Bladder microvascular endothelial cell (primary cell): Measurements from ENCODE around the gene BAG3. TPM values are rescaled to one million over a fixed set of nuclear protein-coding genes. Genes with fewer than 3 reads are reported as not detected.

ENCODE experiments used
- total RNA-seq: library from RNA; depleted of rRNA; stranded (reverse); fragments of >200 nt; gene quantifications from 2 replicates; pipeline ENCODE4 v1.2.3, GENCODE V29; 2014

BAG3 gene
- total RNA-seq, result 7.9 and 10.3 TPM in 2 replicates

GRCh38 chr10:119650692-119651513 lies at the start of gene BAG3:
BAG3 (plus strand) TSS chr10:119651380; CDS start chr10:119651676, 296 bp downstream.

DNA sequence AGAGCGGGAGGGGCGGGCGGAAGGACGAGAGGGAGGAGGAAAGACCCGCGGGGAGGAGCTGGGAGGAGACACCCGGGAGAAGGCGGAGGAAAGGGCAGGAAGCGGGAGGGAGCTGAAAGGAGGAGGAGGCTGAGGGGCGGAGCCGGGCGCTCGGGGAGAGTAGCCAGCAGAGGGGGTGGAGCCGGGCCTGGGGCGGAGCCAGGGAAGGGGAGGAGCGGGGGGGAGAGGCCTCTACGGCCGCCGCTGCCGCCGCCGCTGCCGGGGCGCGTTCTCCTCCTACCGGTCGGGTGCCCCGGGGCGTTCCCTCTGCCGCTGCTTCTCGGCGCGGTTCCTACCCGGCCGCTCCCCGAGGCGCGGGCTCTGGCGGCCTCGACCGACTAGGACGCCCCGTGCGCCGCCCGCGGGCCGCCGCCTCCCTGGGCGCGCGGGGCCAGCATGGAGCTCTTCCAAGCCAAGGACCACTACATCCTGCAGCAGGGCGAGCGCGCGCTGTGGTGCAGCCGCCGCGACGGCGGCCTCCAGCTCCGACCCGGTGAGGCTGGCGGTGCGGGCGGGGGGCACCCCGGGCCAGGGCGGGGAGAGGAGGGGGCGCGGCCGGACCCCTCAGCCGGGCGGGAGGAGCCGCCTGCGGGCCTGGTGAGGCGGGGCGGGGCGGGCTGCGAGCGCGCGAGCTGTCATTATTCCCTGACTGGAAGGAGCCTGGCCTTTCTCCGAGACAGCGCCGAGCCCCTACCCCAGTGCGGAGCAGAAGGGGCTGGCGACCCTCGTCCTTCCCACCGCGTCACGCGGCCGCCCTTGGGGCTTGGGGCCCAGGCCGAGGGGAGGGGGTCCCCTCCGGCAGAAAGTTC lies 74.9 kb downstream of the BAG3 start, which contains the start of gene INPP5F:
INPP5F (plus strand) TSS at position 223 of the 848 bp plus-strand sequence; CDS start at position 436, 213 bp downstream.

Other genes with a start within 250 kb of the BAG3 start
- 5.9 and 15.5 TPM in 2 replicates for gene RGS10, start 108.7 kb upstream of the BAG3 start, total RNA-seq
- gene TIAL1, start 54.4 kb upstream of the BAG3 start, total RNA-seq, result 13.6 and 49.8 TPM in 2 replicates
- 11.5 and 15.9 TPM in 2 replicates for gene INPP5F, start 74.7 kb downstream of the BAG3 start, total RNA-seq
- gene MCMBP, start 221.5 kb downstream of the BAG3 start, total RNA-seq, result 41.8 and 73.3 TPM in 2 replicates
- 22.0 and 42.6 TPM in 2 replicates for gene SEC23IP, start 241.3 kb downstream of the BAG3 start, total RNA-seq